GM12801 (cell line): ENCODE data around the gene PRKAG2.

ENCODE experiments used
- CTCF ChIP-seq: IDR thresholded peaks from one replicate; pipeline ENCODE4 v1.5.1; 2011; ENCODE audit warnings: control low read depth; ENCODE audit not compliant: insufficient read length; ENCODE audit errors: extremely low read depth

PRKAG2 gene

GRCh38 chr7:151652111-151652510 lies 224.8 kb downstream of the PRKAG2 start:
- TF ChIP-seq CTCF: no peak

- TF ChIP-seq CTCF: no peak
Observed at GRCh38 chr7:151650161-151650560, 226.8 kb downstream of the PRKAG2 start.

GRCh38 chr7:151648429-151648828 lies 228.5 kb downstream of the PRKAG2 start:
- no peak for TF ChIP-seq CTCF

- TF ChIP-seq CTCF: no peak
Observed at GRCh38 chr7:151647874-151648273, 229.0 kb downstream of the PRKAG2 start.

- TF ChIP-seq CTCF: no peak
Observed at GRCh38 chr7:151647006-151647405, 229.9 kb downstream of the PRKAG2 start.

- no peak for TF ChIP-seq CTCF
Observed at GRCh38 chr7:151645311-151645710, 231.6 kb downstream of the PRKAG2 start.

GRCh38 chr7:151644554-151644953 lies 232.4 kb downstream of the PRKAG2 start:
- TF ChIP-seq CTCF: no peak

GRCh38 chr7:151642746-151643145 lies 234.2 kb downstream of the PRKAG2 start:
- TF ChIP-seq CTCF: no peak
